HG03354 (cell line): Measurements from ENCODE around the gene MYOZ3.

Source experiments
- ATAC-seq: cut with Tn5 transposase; IDR thresholded peaks from one replicate; pipeline ENCODE4 v1.9.1; 2021; ENCODE audit warnings: mild to moderate bottlenecking; ENCODE audit not compliant: unreplicated experiment, poor library complexity, severe bottlenecking

Gene MYOZ3

GRCh38 chr5:150661086-150661485 lies at the start of gene MYOZ3:
TSS of gene MYOZ3 (plus strand) at chr5:150661251. CDS start at chr5:150662942, 1,691 bp downstream.
- ATAC-seq, result no peak

- no peak for ATAC-seq
These were observed 48.6 kb upstream of the MYOZ3 start for GRCh38 chr5:150612405-150612804.

- no peak for ATAC-seq
These were observed 48.0 kb upstream of the MYOZ3 start for GRCh38 chr5:150612905-150613670.

GRCh38 chr5:150613991-150614660 lies 46.9 kb upstream of the MYOZ3 start:
- ATAC-seq, result no peak

GRCh38 chr5:150614661-150615060 lies 46.4 kb upstream of the MYOZ3 start:
- ATAC-seq, result no peak

- no peak for ATAC-seq
These were observed 45.8 kb upstream of the MYOZ3 start for GRCh38 chr5:150615141-150615699.

GRCh38 chr5:150616024-150616470 lies 45.0 kb upstream of the MYOZ3 start:
- no peak for ATAC-seq

- no peak for ATAC-seq
These were observed 44.5 kb upstream of the MYOZ3 start for GRCh38 chr5:150616506-150616905.

GRCh38 chr5:150618163-150618562 lies 42.9 kb upstream of the MYOZ3 start:
- ATAC-seq, result no peak

- no peak for ATAC-seq
These were observed 42.3 kb upstream of the MYOZ3 start for GRCh38 chr5:150618588-150619281.

GRCh38 chr5:150619359-150620230 lies 41.5 kb upstream of the MYOZ3 start:
- no peak for ATAC-seq

- ATAC-seq, result no peak
These were observed 39.8 kb upstream of the MYOZ3 start for GRCh38 chr5:150621301-150621700.

GRCh38 chr5:150622157-150622556 lies 38.9 kb upstream of the MYOZ3 start:
- no peak for ATAC-seq

- no peak for ATAC-seq
These were observed 37.7 kb upstream of the MYOZ3 start for GRCh38 chr5:150623152-150623877.

GRCh38 chr5:150623878-150624216 lies 37.2 kb upstream of the MYOZ3 start:
- no peak for ATAC-seq

- peak; percentile 30 for ATAC-seq
These were observed 36.5 kb upstream of the MYOZ3 start for GRCh38 chr5:150624334-150625163.

GRCh38 chr5:150625164-150625535 lies 35.9 kb upstream of the MYOZ3 start:
- ATAC-seq, result no peak
